ENCODE data around the gene ADAMTS9.

The ADAMTS9 gene

DNA sequence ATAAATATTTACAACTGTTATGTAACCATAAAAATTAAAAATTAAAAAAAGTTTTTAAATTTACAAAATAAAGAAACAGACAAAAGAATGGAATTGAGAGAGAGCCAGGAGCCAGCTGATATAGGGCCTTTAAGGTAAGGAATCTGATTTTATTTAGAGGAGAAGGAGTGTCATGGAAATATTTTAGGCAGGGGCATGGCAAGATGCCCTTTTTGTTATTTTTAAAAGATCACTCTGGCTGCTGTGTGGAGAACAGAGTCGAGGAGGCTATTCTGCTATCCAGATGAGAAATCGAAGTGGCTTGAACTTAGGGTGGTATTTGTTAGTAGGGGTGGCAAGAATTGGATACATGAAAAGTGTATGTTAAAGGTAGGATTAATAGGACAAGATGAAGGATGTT is 9.1 kb upstream of the ADAMTS9 start:
- H3K27me3 Mint-ChIP-seq = no peaks in the 10 kb centered on the region
- H3K9me3 Mint-ChIP-seq = no peaks in the 10 kb centered on the region
- no peak overlapping the region for H3K27ac Mint-ChIP-seq
- intact Hi-C loops (cut with micrococcal nuclease) = no loop called here
- no peaks in the 10 kb centered on the region for H3K4me1 Mint-ChIP-seq (ENCODE audit: low read depth)
- no peak overlapping the region for H3K4me3 Mint-ChIP-seq
- H3K36me3 Mint-ChIP-seq (ENCODE audit: low read depth) = no peaks in the 10 kb centered on the region

DNA sequence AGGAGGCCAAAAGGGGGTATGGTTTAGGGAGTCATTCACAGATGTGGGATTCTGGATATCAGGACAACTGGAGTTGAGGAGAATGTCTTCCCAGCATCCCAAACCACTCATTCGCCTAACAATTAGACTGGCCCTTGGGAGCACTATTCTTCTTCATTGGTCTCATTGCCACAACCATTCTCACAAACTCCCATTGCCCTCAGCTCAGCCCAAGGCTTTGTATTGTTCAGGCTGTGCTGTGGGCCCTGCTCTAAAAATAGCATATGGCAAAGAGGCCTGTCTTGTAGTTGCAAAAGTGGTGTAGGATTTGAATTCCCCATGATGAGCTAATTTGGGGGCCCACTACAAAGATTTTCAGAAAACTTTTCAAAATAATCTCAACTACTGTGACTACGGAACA is 6.3 kb upstream of the ADAMTS9 start:
- intact Hi-C loops (cut with micrococcal nuclease) = no loop called here
- Mint-ChIP-seq H3K9me3 (no peaks in the 10 kb centered on the region), H3K27me3 (peaks cover 8% of the 10 kb centered on the region), H3K4me1 (ENCODE audit: low read depth) (no peaks in the 10 kb centered on the region), H3K27ac (no peak overlapping the region), H3K4me3 (no peak overlapping the region), H3K36me3 (ENCODE audit: low read depth) (no peaks in the 10 kb centered on the region)

- no peaks in the 10 kb centered on the region for H3K36me3 Mint-ChIP-seq (ENCODE audit: low read depth)
- H3K9me3 Mint-ChIP-seq = no peaks in the 10 kb centered on the region
- peaks cover 5% of the 10 kb centered on the region for H3K4me1 Mint-ChIP-seq (ENCODE audit: low read depth)
- no peak overlapping the region for H3K27ac Mint-ChIP-seq
- H3K27me3 Mint-ChIP-seq = peaks cover 18% of the 10 kb centered on the region
- H3K4me3 Mint-ChIP-seq = no peak overlapping the region
- intact Hi-C loops (cut with micrococcal nuclease) = no loop called here
These were observed 5.2 kb upstream of the ADAMTS9 start for GRCh38 chr3:64693031-64693430.

GRCh38 chr3:64691051-64691450 is 3.3 kb upstream of the ADAMTS9 start:
- peaks cover 36% of the 10 kb centered on the region for H3K27me3 Mint-ChIP-seq
- intact Hi-C loops (cut with micrococcal nuclease) = no loop called here
- H3K9me3 Mint-ChIP-seq = no peaks in the 10 kb centered on the region
- H3K27ac Mint-ChIP-seq = no peak overlapping the region
- H3K4me3 Mint-ChIP-seq = no peak overlapping the region
- no peaks in the 10 kb centered on the region for H3K36me3 Mint-ChIP-seq (ENCODE audit: low read depth)
- H3K4me1 Mint-ChIP-seq (ENCODE audit: low read depth) = peaks cover 11% of the 10 kb centered on the region

- intact Hi-C loops (cut with micrococcal nuclease) = no loop called here
- no peaks in the 10 kb centered on the region for H3K36me3 Mint-ChIP-seq (ENCODE audit: low read depth)
- H3K4me3 Mint-ChIP-seq = no peak overlapping the region
- H3K4me1 Mint-ChIP-seq (ENCODE audit: low read depth) = peaks cover 11% of the 10 kb centered on the region
- H3K9me3 Mint-ChIP-seq = no peaks in the 10 kb centered on the region
- peaks cover 60% of the 10 kb centered on the region for H3K27me3 Mint-ChIP-seq
- H3K27ac Mint-ChIP-seq = no peak overlapping the region
These were observed 567 bp downstream of the ADAMTS9 start for GRCh38 chr3:64687086-64687780.

DNA sequence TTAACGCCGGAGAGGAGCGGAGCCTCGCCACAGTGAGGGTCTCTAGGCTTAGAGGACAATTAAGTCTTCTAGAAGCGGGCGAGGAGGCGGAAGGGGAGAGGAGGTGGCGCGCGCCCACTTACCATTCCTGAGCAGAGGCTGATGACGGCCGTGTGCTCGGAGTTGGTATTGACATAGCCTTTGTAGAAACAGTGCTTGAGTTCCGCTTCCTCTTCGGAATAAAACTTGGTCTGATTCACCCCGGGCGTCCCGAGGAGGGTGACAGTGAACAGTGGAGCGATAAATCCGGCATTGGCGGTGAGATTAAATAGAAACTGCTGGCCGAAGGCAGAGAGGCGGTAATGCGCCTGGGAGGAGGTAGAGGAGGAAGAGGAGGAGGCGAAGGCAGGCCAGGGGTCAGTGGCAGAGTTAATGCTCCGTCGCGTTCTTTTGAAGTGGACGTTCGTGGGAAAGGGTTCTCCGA is 1.3 kb downstream of the ADAMTS9 start:
- H3K27ac Mint-ChIP-seq = no peak overlapping the region
- peaks cover 11% of the 10 kb centered on the region for H3K4me1 Mint-ChIP-seq (ENCODE audit: low read depth)
- intact Hi-C loops (cut with micrococcal nuclease) = no loop called here
- H3K9me3 Mint-ChIP-seq = no peaks in the 10 kb centered on the region
- H3K27me3 Mint-ChIP-seq = peaks cover 60% of the 10 kb centered on the region
- no peaks in the 10 kb centered on the region for H3K36me3 Mint-ChIP-seq (ENCODE audit: low read depth)
- H3K4me3 Mint-ChIP-seq = peak overlapping the region; percentile 54

GRCh38 chr3:64685800-64686445 is 1.9 kb downstream of the ADAMTS9 start:
- H3K4me3 Mint-ChIP-seq = peak overlapping the region; percentile 35
- no peaks in the 10 kb centered on the region for H3K9me3 Mint-ChIP-seq
- intact Hi-C loops (cut with micrococcal nuclease) = no loop called here
- H3K36me3 Mint-ChIP-seq (ENCODE audit: low read depth) = no peaks in the 10 kb centered on the region
- H3K27me3 Mint-ChIP-seq = peaks cover 56% of the 10 kb centered on the region
- no peak overlapping the region for H3K27ac Mint-ChIP-seq
- peaks cover 11% of the 10 kb centered on the region for H3K4me1 Mint-ChIP-seq (ENCODE audit: low read depth)

- H3K36me3 Mint-ChIP-seq (ENCODE audit: low read depth) = no peaks in the 10 kb centered on the region
- peaks cover 11% of the 10 kb centered on the region for H3K4me1 Mint-ChIP-seq (ENCODE audit: low read depth)
- H3K4me3 Mint-ChIP-seq = no peak overlapping the region
- no peak overlapping the region for H3K27ac Mint-ChIP-seq
- intact Hi-C loops (cut with micrococcal nuclease) = no loop called here
- H3K9me3 Mint-ChIP-seq = no peaks in the 10 kb centered on the region
- peaks cover 56% of the 10 kb centered on the region for H3K27me3 Mint-ChIP-seq
These were observed 2.4 kb downstream of the ADAMTS9 start for GRCh38 chr3:64685331-64685799.

GRCh38 chr3:64684715-64685261 is 3.0 kb downstream of the ADAMTS9 start:
- Mint-ChIP-seq H3K4me3 (no peak overlapping the region), H3K27ac (no peak overlapping the region), H3K4me1 (ENCODE audit: low read depth) (peaks cover 11% of the 10 kb centered on the region), H3K9me3 (no peaks in the 10 kb centered on the region), H3K27me3 (peaks cover 54% of the 10 kb centered on the region), H3K36me3 (ENCODE audit: low read depth) (no peaks in the 10 kb centered on the region)
- intact Hi-C loops (cut with micrococcal nuclease) = no loop called here

- H3K27ac Mint-ChIP-seq = no peak overlapping the region
- no peaks in the 10 kb centered on the region for H3K36me3 Mint-ChIP-seq (ENCODE audit: low read depth)
- H3K27me3 Mint-ChIP-seq = peaks cover 31% of the 10 kb centered on the region
- H3K9me3 Mint-ChIP-seq = no peaks in the 10 kb centered on the region
- H3K4me3 Mint-ChIP-seq = no peak overlapping the region
- peaks cover 5% of the 10 kb centered on the region for H3K4me1 Mint-ChIP-seq (ENCODE audit: low read depth)
- intact Hi-C loops (cut with micrococcal nuclease) = no loop called here
These were observed 6.0 kb downstream of the ADAMTS9 start for GRCh38 chr3:64681827-64682226.

GRCh38 chr3:64681015-64681414 is 6.8 kb downstream of the ADAMTS9 start:
- no peaks in the 10 kb centered on the region for H3K36me3 Mint-ChIP-seq (ENCODE audit: low read depth)
- peaks cover 24% of the 10 kb centered on the region for H3K27me3 Mint-ChIP-seq
- intact Hi-C loops (cut with micrococcal nuclease) = no loop called here

GRCh38 chr3:64680334-64680733 is 7.5 kb downstream of the ADAMTS9 start:
- intact Hi-C loops (cut with micrococcal nuclease) = no loop called here
- no peak overlapping the region for H3K27ac Mint-ChIP-seq
- H3K27me3 Mint-ChIP-seq = peaks cover 17% of the 10 kb centered on the region
- no peaks in the 10 kb centered on the region for H3K36me3 Mint-ChIP-seq (ENCODE audit: low read depth)
- no peak overlapping the region for H3K4me3 Mint-ChIP-seq
- H3K4me1 Mint-ChIP-seq (ENCODE audit: low read depth) = no peaks in the 10 kb centered on the region
- H3K9me3 Mint-ChIP-seq = no peaks in the 10 kb centered on the region

More at GRCh38 chr3:64681015-64681414, 6.8 kb downstream of the ADAMTS9 start:
- Mint-ChIP-seq H3K9me3 (no peaks in the 10 kb centered on the region), H3K27ac (no peak overlapping the region), H3K4me1 (ENCODE audit: low read depth) (no peaks in the 10 kb centered on the region), H3K4me3 (no peak overlapping the region)

- no peak overlapping the region for H3K27ac Mint-ChIP-seq
These were observed 9.7 kb downstream of the ADAMTS9 start for GRCh38 chr3:64677961-64678716.

GRCh38 chr3:64676831-64677230 is 11.0 kb downstream of the ADAMTS9 start:
- H3K36me3 Mint-ChIP-seq (ENCODE audit: low read depth) = no peaks in the 10 kb centered on the region
- H3K4me3 Mint-ChIP-seq = no peak overlapping the region
- intact Hi-C loops (cut with micrococcal nuclease) = no loop called here
- no peaks in the 10 kb centered on the region for H3K9me3 Mint-ChIP-seq
- H3K4me1 Mint-ChIP-seq (ENCODE audit: low read depth) = no peaks in the 10 kb centered on the region
- H3K27ac Mint-ChIP-seq = no peak overlapping the region
- H3K27me3 Mint-ChIP-seq = no peaks in the 10 kb centered on the region

More at GRCh38 chr3:64677961-64678716, 9.7 kb downstream of the ADAMTS9 start:
- no peaks in the 10 kb centered on the region for H3K9me3 Mint-ChIP-seq
- intact Hi-C loops (cut with micrococcal nuclease) = no loop called here
- H3K27me3 Mint-ChIP-seq = no peaks in the 10 kb centered on the region
- no peaks in the 10 kb centered on the region for H3K36me3 Mint-ChIP-seq (ENCODE audit: low read depth)
- H3K4me1 Mint-ChIP-seq (ENCODE audit: low read depth) = no peaks in the 10 kb centered on the region
- no peak overlapping the region for H3K4me3 Mint-ChIP-seq
